ENCODE data around the gene KRTAP4-9.
"Not testable (repeated sequence)": the region's sequence is repeated elsewhere in the genome, so short reads cannot be mapped to it uniquely, and the experiment has no call there.

DNA sequence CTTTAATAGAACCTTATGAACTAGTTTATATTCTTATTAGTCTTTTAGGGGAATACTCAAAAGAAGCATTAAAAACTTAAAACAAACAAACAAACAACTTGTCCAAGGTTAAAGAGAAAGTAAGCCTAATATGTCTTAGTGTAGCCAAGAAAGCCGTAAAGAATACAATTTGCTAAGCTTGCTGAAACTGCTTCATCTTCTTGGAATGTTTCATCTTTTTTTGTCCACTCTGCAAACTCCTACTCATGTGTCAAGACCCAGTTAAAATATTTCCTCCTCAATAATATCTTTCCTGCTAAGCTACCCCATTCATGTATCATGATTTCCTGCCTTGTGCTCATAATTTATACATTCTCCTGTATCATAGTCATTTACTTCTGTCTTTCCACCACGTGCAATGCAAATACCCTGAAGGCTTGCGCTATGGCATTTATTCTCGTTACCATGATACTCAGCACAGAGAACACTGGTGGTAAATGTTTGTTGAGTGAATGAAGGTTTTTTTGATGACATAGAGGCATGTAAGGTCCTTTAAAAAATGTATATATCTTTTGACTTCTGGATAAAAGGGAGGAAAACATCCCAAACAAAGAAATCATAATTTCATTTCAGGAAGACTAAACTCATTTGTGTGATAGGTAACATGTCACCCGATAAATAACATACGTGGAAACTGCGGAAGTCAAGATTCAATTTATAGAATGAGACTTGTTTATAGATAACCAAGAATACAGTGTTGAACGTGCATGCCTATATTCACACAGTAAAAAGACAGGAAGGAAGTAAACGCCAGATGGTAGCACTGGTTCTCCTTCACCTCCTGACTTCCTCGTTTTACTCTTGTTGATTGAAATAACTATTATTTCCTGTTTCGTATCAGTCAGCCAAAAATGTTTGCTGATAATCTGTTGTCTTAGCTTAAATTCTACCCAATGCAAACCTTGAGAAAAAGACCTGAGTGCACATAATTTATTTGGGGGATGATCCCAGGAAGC is 14.8 kb downstream of the KRTAP4-9 start:
- not testable (repeated sequence) for TF ChIP-seq ZNF274 (IDR thresholded peaks at IDR 0.05; ENCODE audit: low read depth, low read length); YY1 (IDR thresholded peaks at IDR 0.05; ENCODE audit: insufficient read depth, insufficient read length)

All from NT2/D1 (cell line).